A549 (cell line): ENCODE measurements around the gene SND1. TPM values are rescaled to one million over a fixed set of nuclear protein-coding genes. Genes with fewer than 3 reads are reported as not detected.

Experiments used
- ATAC-seq, 2 experiments: fragments of 200-7000 bp in 1 of 2; fragments of >200 bp in 1 of 2; cut with Nextera tagmentation in 1 of 2; cut with Tn5 transposase in 1 of 2; 3 replicates each; pipeline versions ENCODE4 v1.8.0 to v1.9.1; 2018 to 2020; ENCODE audit warnings: mild to moderate bottlenecking in 1 of 2, moderate library complexity in 1 of 2
- CTCF ChIA-PET: fragments of 300-600 bp; sonication (Branson Sonifier 250); formaldehyde crosslinking; extraction: SDS; loops from one replicate; lab custom pipeline; 2021; ENCODE audit warnings: antibody characterized with exemption, inconsistent platforms; lab: Yijun Ruan, JAX
- POLR2A ChIA-PET: fragments of 350-600 bp; formaldehyde crosslinking; extraction: SDS; loops from one replicate; lab custom pipeline; 2021; ENCODE audit warnings: antibody characterized with exemption, inconsistent platforms; lab: Yijun Ruan, JAX
- DNase-seq, 2 experiments: peaks; one replicate each; pipeline versions ENCODE4 v3.0.0 to v3.0.0-alpha.2; 2011 to 2016; ENCODE audit warnings: low read depth in 1 of 2, low spot score in 1 of 2
- FAIRE-seq: peaks from 2 replicates; lab custom pipeline; 2011; peaks lifted over from hg19 to GRCh38; lab: Jason Lieb, UNC
- H3K27ac ChIP-seq, 2 experiments: fragments of >200 bp; sonication (Bioruptor Twin); formaldehyde crosslinking; 3 replicates each; pipeline ENCODE4 v1.5.1; 2016 to 2017
- H3K4me1 ChIP-seq: fragments of >200 bp; sonication (Bioruptor Twin); formaldehyde crosslinking; 3 replicates; pipeline ENCODE4 v1.6.1; 2016
- H3K4me2 ChIP-seq: fragments of >200 bp; sonication (Bioruptor Twin); formaldehyde crosslinking; 3 replicates; pipeline ENCODE4 v1.6.1; 2016
- H3K4me3 ChIP-seq: fragments of >200 bp; sonication (Bioruptor Twin); formaldehyde crosslinking; 3 replicates; pipeline ENCODE4 v1.5.1; 2016
- H3K9me3 ChIP-seq: fragments of >200 bp; sonication (Bioruptor Twin); formaldehyde crosslinking; 3 replicates; pipeline ENCODE4 v1.6.1; 2016
- CHD4 ChIP-seq: fragments of 200-600 bp; sonication (generic); IDR thresholded peaks from 2 replicates; pipeline ENCODE4 v1.6.1; 2016; ENCODE audit warnings: antibody characterized with exemption, mild to moderate bottlenecking, borderline replicate concordance
- CTCF ChIP-seq: fragments of >200 bp; sonication (Bioruptor Twin); formaldehyde crosslinking; IDR thresholded peaks from 3 replicates; pipeline ENCODE4 v1.5.1; 2016
- E2F6 ChIP-seq: IDR thresholded peaks from 2 replicates; pipeline ENCODE4 v1.6.1; 2012; ENCODE audit warnings: low read depth, borderline replicate concordance
- ESRRA ChIP-seq: fragments of 150-350 bp; IDR thresholded peaks from 2 replicates; pipeline ENCODE4 v1.6.1; 2014; ENCODE audit warnings: mild to moderate bottlenecking, low read length, borderline replicate concordance
- FOSB ChIP-seq: fragments of 250-450 bp; sonication (Bioruptor Pico); IDR thresholded peaks from 2 replicates; pipeline ENCODE4 v1.5.0; 2020; ENCODE audit warnings: mild to moderate bottlenecking, moderate library complexity
- FOSL2 ChIP-seq, 2 experiments: fragments of 450-650 bp in 1 of 2; fragments of >200 bp in 1 of 2; sonication (Bioruptor Twin) in 1 of 2; formaldehyde crosslinking; IDR thresholded peaks; 2 replicates each; pipeline versions ENCODE4 v1.5.0 to v1.6.1; 2016 to 2020; ENCODE audit warnings: mild to moderate bottlenecking in 1 of 2, moderate library complexity in 1 of 2
- HES2 ChIP-seq: fragments of >200 bp; sonication (Bioruptor Twin); formaldehyde crosslinking; IDR thresholded peaks from 2 replicates; pipeline ENCODE4 v1.6.1; 2016
- HMGXB4 ChIP-seq: fragments of 250-450 bp; sonication (Bioruptor Pico); IDR thresholded peaks from 2 replicates; pipeline ENCODE4 v1.5.0; 2021; ENCODE audit warnings: mild to moderate bottlenecking, moderate library complexity, borderline replicate concordance
- HOXB5 ChIP-seq: fragments of 250-450 bp; sonication (Bioruptor Pico); IDR thresholded peaks from 2 replicates; pipeline ENCODE4 v1.5.0; 2020; ENCODE audit warnings: mild to moderate bottlenecking, moderate library complexity
- JUN ChIP-seq, 2 experiments: fragments of >200 bp; sonication (Bioruptor Twin); formaldehyde crosslinking; IDR thresholded peaks; 2 replicates in 1 of 2; 3 replicates in 1 of 2; pipeline ENCODE4 v1.6.1; 2016 to 2017
- JUNB ChIP-seq: fragments of >200 bp; sonication (Bioruptor Twin); formaldehyde crosslinking; IDR thresholded peaks from 2 replicates; pipeline ENCODE4 v1.6.1; 2016
- KDM1A ChIP-seq: fragments of 200-600 bp; sonication (generic); IDR thresholded peaks from 2 replicates; pipeline ENCODE4 v1.6.1; 2016; ENCODE audit warnings: low read depth, mild to moderate bottlenecking
- MAFK ChIP-seq: fragments of 450-650 bp; IDR thresholded peaks from 2 replicates; pipeline ENCODE4 v1.6.1; 2014; ENCODE audit not compliant: partially characterized antibody
- MAZ ChIP-seq: fragments of 150-350 bp; IDR thresholded peaks from 2 replicates; pipeline ENCODE4 v1.6.1; 2014; ENCODE audit warnings: antibody characterized with exemption, low read depth, low read length, borderline replicate concordance
- NFE2L2 ChIP-seq: fragments of 150-350 bp; conservative IDR thresholded peaks from 2 replicates; pipeline ENCODE4 v1.6.1; 2014; ENCODE audit warnings: low read length
- NPAS2 ChIP-seq: fragments of 250-450 bp; sonication (Bioruptor Pico); IDR thresholded peaks from 2 replicates; pipeline ENCODE4 v1.8.0; 2022; ENCODE audit warnings: mild to moderate bottlenecking, moderate library complexity, borderline replicate concordance
- NR3C1 ChIP-seq: fragments of >200 bp; sonication (Bioruptor Twin); formaldehyde crosslinking; IDR thresholded peaks from 3 replicates; pipeline ENCODE4 v1.6.1; 2017
- POLR2AphosphoS2 ChIP-seq: conservative IDR thresholded peaks from 2 replicates; pipeline ENCODE4 v1.6.1; 2012; ENCODE audit warnings: low read length, improper control_type of control experiment, inconsistent platforms
- RAD21 ChIP-seq, 2 experiments: fragments of >200 bp in 1 of 2; sonication (Bioruptor Twin) in 1 of 2; formaldehyde crosslinking in 1 of 2; IDR thresholded peaks in 1 of 2; conservative IDR thresholded peaks in 1 of 2; 2 replicates in 1 of 2; 3 replicates in 1 of 2; pipeline ENCODE4 v1.6.1; 2012 to 2018; ENCODE audit warnings: inconsistent platforms in 1 of 2
- SMC3 ChIP-seq: fragments of >200 bp; sonication (Bioruptor Twin); formaldehyde crosslinking; IDR thresholded peaks from 3 replicates; pipeline ENCODE4 v1.6.1; 2018; ENCODE audit warnings: inconsistent platforms
- TFCP2L1 ChIP-seq: fragments of 250-450 bp; sonication (Bioruptor Pico); IDR thresholded peaks from 2 replicates; pipeline ENCODE4 v1.5.0; 2021; ENCODE audit warnings: mild to moderate bottlenecking
- ZFP36 ChIP-seq: fragments of 450-650 bp; IDR thresholded peaks from 2 replicates; pipeline ENCODE4 v1.6.1; 2014; ENCODE audit warnings: borderline replicate concordance; ENCODE audit not compliant: partially characterized antibody
- ZNF302 ChIP-seq: fragments of 250-450 bp; sonication (Bioruptor Pico); IDR thresholded peaks from 2 replicates; pipeline ENCODE4 v1.9.0; 2021; ENCODE audit warnings: inconsistent platforms, mild to moderate bottlenecking, moderate library complexity
- WGBS: methylation state at CpG from one replicate; pipeline ENCODE4 v1.1.6; 2017; ENCODE audit errors: missing lambda C conversion rate; 5-methylcytosine and 5-hydroxymethylcytosine counted together
- polyA plus RNA-seq, 4 experiments: library from polyadenylated mRNA; depleted of rRNA in 3 of 4; stranded (reverse); fragments of >200 nt; fragmentation: RNase III in 1 of 4; extraction: RNeasy Plus Mini Kit Qiagen cat#74134 plus additional on column Dnase treatment in 1 of 4; gene quantifications; 2 replicates in 3 of 4; 3 replicates in 1 of 4; pipeline ENCODE4 v1.2.3, GENCODE V29; 2011 to 2017
- TF ChIP-seq, protein P1 (sequence below): fragments of 250-450 bp; sonication (Bioruptor Pico); IDR thresholded peaks from 2 replicates; pipeline ENCODE4 v1.5.0; 2020; ENCODE audit warnings: low read depth, mild to moderate bottlenecking, moderate library complexity
- TF ChIP-seq, protein P2 (sequence below): fragments of 150-350 bp; IDR thresholded peaks from 2 replicates; pipeline ENCODE4 v1.6.1; 2014; ENCODE audit warnings: low read depth, mild to moderate bottlenecking, low read length
- TF ChIP-seq, protein P3 (sequence below): fragments of 450-650 bp; IDR thresholded peaks from 2 replicates; pipeline ENCODE4 v1.6.1; 2014; ENCODE audit warnings: antibody characterized with exemption

SND1 gene
- polyA plus RNA-seq, 2 of the 4 experiments (the other 2 are of a cell fraction): 102 to 138 TPM

DNA sequence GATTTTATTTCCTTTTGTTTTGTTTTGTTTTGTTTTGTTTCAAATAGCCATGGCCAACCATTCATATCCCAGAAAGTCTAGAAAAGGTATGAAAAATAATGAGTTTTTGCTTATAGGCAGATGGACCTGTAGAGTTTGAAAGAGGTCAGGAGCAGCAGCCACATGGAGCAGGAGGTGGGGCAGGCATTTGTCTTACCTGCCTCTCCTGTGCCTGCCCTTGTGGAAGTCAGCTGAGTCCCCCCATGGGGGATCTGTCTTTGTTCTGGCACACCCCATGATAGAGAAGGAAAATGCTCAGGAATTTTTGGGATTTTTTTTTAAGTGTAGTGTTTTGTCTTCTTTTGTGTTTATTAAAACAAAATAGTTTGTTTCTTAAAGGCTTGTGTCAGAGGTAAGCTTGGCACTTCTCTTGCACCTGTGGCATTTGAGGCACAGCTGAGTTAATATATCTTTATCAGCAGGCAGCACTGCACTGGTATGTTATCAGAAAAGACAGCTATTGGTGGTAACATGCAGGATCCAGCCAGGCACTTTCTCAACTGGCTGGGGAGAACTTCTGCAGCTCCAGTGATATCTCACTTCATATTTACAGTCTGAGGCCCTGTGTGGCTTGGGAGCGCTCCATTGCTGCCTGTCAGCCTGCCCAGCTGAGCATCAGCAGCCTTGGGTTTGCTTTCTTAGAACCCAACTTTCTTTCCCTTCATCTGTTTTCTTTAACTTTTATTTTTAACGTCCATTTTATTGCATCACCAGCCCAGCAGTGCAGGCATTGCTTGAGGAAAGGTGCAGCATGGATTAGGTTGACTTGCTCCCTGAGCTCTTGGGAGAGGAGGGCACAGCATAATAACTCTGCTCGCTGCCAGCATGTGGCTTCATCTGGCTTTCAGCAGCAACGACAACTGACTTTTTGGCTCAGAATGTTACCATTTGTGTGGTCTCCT, 334.9 kb downstream of the SND1 start:
- ChIA-PET POLR2A (no interaction called here), CTCF (no interaction called here)
- DNase-seq (no peak), ATAC-seq (no peak), FAIRE-seq (no peak)
- no peak overlapping the region for H3K4me2 ChIP-seq
- H3K4me1 ChIP-seq: peaks cover 10% of the 10 kb centered on the region; the same call in 2 of the 3 replicates
- H3K4me3 ChIP-seq: no peak overlapping the region
- TF ChIP-seq JUN (IDR thresholded peaks at IDR 0.05) (no peak), JUNB (no peak), POLR2AphosphoS2 (no peak), FOSL2 (IDR thresholded peaks at IDR 0.05) (no peak), FOSL2 (CRISPR knock-in tag; IDR thresholded peaks at IDR 0.05) (no peak), ZNF302 (no peak), HMGXB4 (CRISPR knock-in tag) (no peak), HES2 (no peak), SMC3 (no peak), NFE2L2 (no peak), KDM1A (no peak), CHD4 (no peak), FOSB (CRISPR knock-in tag) (no peak), ESRRA (no peak), MAZ (no peak), RAD21 (conservative IDR thresholded peaks at IDR 0.05 in 1 of 2, IDR thresholded peaks at IDR 0.05 in 1 of 2) (no peak), E2F6 (no peak), NPAS2 (no peak), CTCF (no peak), ZFP36 (no peak)
- TF ChIP-seq, protein P1, sequence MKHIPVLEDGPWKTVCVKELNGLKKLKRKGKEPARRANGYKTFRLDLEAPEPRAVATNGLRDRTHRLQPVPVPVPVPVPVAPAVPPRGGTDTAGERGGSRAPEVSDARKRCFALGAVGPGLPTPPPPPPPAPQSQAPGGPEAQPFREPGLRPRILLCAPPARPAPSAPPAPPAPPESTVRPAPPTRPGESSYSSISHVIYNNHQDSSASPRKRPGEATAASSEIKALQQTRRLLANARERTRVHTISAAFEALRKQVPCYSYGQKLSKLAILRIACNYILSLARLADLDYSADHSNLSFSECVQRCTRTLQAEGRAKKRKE: no peak
- no peak overlapping the region for H3K27ac ChIP-seq
- no peaks in the 10 kb centered on the region for H3K9me3 ChIP-seq
- WGBS: 80% methylated on average over 4 of the region's 4 CpGs

DNA sequence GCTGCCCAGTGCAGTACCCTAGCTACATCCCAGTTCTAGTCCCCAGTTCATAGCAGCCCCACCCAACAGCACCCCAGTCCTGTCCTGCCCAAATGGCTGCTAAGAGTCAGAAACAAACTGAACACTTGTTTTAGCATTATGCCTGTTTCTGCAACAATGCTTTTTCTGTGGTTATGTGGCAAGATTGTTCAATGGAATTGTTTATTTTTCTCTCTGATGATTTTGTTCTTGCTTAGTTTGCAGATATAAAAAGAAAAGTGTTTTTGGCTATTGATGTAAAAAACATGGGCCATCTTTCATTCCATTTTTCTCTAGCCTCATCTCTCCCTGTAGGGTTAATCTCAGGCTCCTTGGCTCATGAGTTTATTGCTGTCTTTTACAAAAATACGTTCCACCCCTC, 336.8 kb downstream of the SND1 start:
- 92% methylated on average over 1 of the region's 1 CpG for WGBS
- Histone ChIP-seq H3K27ac (no peak overlapping the region), H3K9me3 (no peaks in the 10 kb centered on the region), H3K4me3 (no peak overlapping the region), H3K4me2 (no peak overlapping the region), H3K4me1 (peaks cover 3% of the 10 kb centered on the region; the same call in 2 of the 3 replicates)
- ChIA-PET CTCF (no interaction called here), POLR2A (no interaction called here)
- FAIRE-seq (no peak), DNase-seq (no peak), ATAC-seq (no peak)
- TF ChIP-seq ZFP36 (no peak), MAFK (no peak), NR3C1 (no peak), TFCP2L1 (no peak), HOXB5 (no peak)
- TF ChIP-seq, protein P2, sequence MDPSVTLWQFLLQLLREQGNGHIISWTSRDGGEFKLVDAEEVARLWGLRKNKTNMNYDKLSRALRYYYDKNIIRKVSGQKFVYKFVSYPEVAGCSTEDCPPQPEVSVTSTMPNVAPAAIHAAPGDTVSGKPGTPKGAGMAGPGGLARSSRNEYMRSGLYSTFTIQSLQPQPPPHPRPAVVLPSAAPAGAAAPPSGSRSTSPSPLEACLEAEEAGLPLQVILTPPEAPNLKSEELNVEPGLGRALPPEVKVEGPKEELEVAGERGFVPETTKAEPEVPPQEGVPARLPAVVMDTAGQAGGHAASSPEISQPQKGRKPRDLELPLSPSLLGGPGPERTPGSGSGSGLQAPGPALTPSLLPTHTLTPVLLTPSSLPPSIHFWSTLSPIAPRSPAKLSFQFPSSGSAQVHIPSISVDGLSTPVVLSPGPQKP: no peak
- TF ChIP-seq, protein P3, sequence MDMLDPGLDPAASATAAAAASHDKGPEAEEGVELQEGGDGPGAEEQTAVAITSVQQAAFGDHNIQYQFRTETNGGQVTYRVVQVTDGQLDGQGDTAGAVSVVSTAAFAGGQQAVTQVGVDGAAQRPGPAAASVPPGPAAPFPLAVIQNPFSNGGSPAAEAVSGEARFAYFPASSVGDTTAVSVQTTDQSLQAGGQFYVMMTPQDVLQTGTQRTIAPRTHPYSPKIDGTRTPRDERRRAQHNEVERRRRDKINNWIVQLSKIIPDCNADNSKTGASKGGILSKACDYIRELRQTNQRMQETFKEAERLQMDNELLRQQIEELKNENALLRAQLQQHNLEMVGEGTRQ: no peak
